HCT116 (cell line): Measurements from ENCODE around the gene SPSB4. TPM values are rescaled to one million over a fixed set of nuclear protein-coding genes. Genes with fewer than 3 reads are reported as not detected.

ENCODE experiments used
- ATAC-seq: fragments of 200-7000 bp; cut with Tn5 transposase; 2 replicates; pipeline ENCODE4 v1.9.1; 2020; ENCODE audit warnings: mild to moderate bottlenecking, moderate library complexity
- BruUV-seq: library from RNA; stranded (reverse); fragments of 400-500 nt; replicated peaks from 2 replicates; lab custom pipeline; 2021; lab: Mats Ljungman, UMichigan
- CTCF ChIA-PET: fragments of 300-600 bp; sonication (Branson Sonifier 250); formaldehyde crosslinking; loops from one replicate; lab custom pipeline; 2021; ENCODE audit warnings: antibody characterized with exemption; lab: Charles Lee
- POLR2A ChIA-PET: fragments of 300-600, 350-600 bp; sonication (Branson Sonifier 250); formaldehyde crosslinking; loops from one replicate; lab custom pipeline; 2021; ENCODE audit warnings: antibody characterized with exemption; lab: Charles Lee
- RAD21 ChIA-PET, 2 experiments: fragments of 300-600 bp; sonication (Branson Sonifier 250); formaldehyde crosslinking; loops; one replicate each; lab custom pipeline; 2023; ENCODE audit warnings: low total read pairs in 2 of 2; ENCODE audit not compliant: uncharacterized antibody in 2 of 2, unreplicated experiment in 2 of 2, low non-redundant PET in 1 of 2; lab: Charles Lee
- DNase-seq: peaks from one replicate; pipeline ENCODE4 v3.0.0-alpha.2; 2010; ENCODE audit warnings: low read depth, low spot score
- H2AFZ ChIP-seq: fragments of 200-600 bp; shearing (Covaris generic), sonication (generic); 2 replicates; pipeline ENCODE4 v1.6.1; 2017; ENCODE audit warnings: low read depth, mixed run types, mixed read lengths, antibody characterized with exemption, low read length; ENCODE audit not compliant: poor library complexity, severe bottlenecking
- H3K27ac ChIP-seq: 2 replicates; pipeline ENCODE4 v1.5.1; 2012; ENCODE audit warnings: low read depth, low read length
- H3K27me3 ChIP-seq: fragments of 200-600 bp; sonication (generic); 2 replicates; pipeline ENCODE4 v1.6.1; 2016; ENCODE audit warnings: mixed run types, low read length, mixed read lengths; ENCODE audit not compliant: insufficient read depth
- H3K36me3 ChIP-seq, 2 experiments: fragments of 200-500 bp in 1 of 2; fragments of 200-600 bp in 1 of 2; sonication (Bioruptor generic) in 1 of 2; sonication (generic) in 1 of 2; 2 replicates each; pipeline versions ENCODE4 v1.5.1 to v1.6.1; 2014 to 2016; ENCODE audit warnings: low read length in 2 of 2, inconsistent platforms in 1 of 2, mixed read lengths in 1 of 2, mixed run types in 1 of 2; ENCODE audit not compliant: insufficient read depth in 2 of 2, control insufficient read depth in 1 of 2
- H3K4me1 ChIP-seq, 2 experiments: fragments of 200-600 bp in 1 of 2; sonication (generic) in 1 of 2; 2 replicates each; pipeline versions ENCODE4 v1.5.1 to v1.6.1; 2012 to 2017; ENCODE audit warnings: low read length in 2 of 2, inconsistent platforms in 1 of 2, mild to moderate bottlenecking in 1 of 2, mixed read lengths in 1 of 2, mixed run types in 1 of 2, moderate library complexity in 1 of 2; ENCODE audit not compliant: insufficient read depth in 2 of 2, control insufficient read depth in 1 of 2
- H3K4me2 ChIP-seq: fragments of 200-600 bp; sonication (generic); 2 replicates; pipeline ENCODE4 v1.6.1; 2017; ENCODE audit warnings: mixed run types, low read length, mixed read lengths
- H3K4me3 ChIP-seq, 2 experiments: fragments of 200-600 bp in 1 of 2; sonication (generic) in 1 of 2; replicated peaks in 1 of 2; 2 replicates each; pipeline ENCODE4 v1.5.1; 2011 to 2016; ENCODE audit warnings: low read length in 2 of 2, control low read depth in 1 of 2, low read depth in 1 of 2, mild to moderate bottlenecking in 1 of 2, mixed read lengths in 1 of 2, mixed run types in 1 of 2
- H3K79me2 ChIP-seq: fragments of 200-600 bp; sonication (generic); 2 replicates; pipeline ENCODE4 v1.6.1; 2017; ENCODE audit warnings: mild to moderate bottlenecking, mixed run types, low read length, moderate library complexity, mixed read lengths; ENCODE audit not compliant: insufficient read depth
- H3K9ac ChIP-seq: fragments of 200-600 bp; sonication (generic); 2 replicates; pipeline ENCODE4 v1.6.1; 2016; ENCODE audit warnings: low read length, mixed read lengths
- H3K9me2 ChIP-seq: fragments of 200-600 bp; sonication (generic), shearing (Covaris generic); 2 replicates; pipeline ENCODE4 v1.6.1; 2017; ENCODE audit warnings: mixed run types, mild to moderate bottlenecking, moderate library complexity; ENCODE audit not compliant: insufficient read depth
- H3K9me3 ChIP-seq, 2 experiments: fragments of 200-500 bp in 1 of 2; fragments of 200-600 bp in 1 of 2; sonication (Bioruptor generic) in 1 of 2; sonication (generic) in 1 of 2; 2 replicates each; pipeline ENCODE4 v1.6.1; 2014 to 2017; ENCODE audit warnings: low read length in 2 of 2, mixed read lengths in 2 of 2, inconsistent platforms in 1 of 2, low read depth in 1 of 2, mild to moderate bottlenecking in 1 of 2, mixed run types in 1 of 2, moderate library complexity in 1 of 2; ENCODE audit not compliant: control insufficient read depth in 1 of 2, insufficient read depth in 1 of 2
- H4K20me1 ChIP-seq: fragments of 200-600 bp; sonication (generic), shearing (Covaris generic); 2 replicates; pipeline ENCODE4 v1.6.1; 2017; ENCODE audit warnings: mixed run types, mild to moderate bottlenecking, moderate library complexity; ENCODE audit not compliant: insufficient read depth
- CTCF ChIP-seq, 3 experiments: fragments of 200-600 bp in 1 of 3; sonication (generic) in 1 of 3; IDR thresholded peaks in 2 of 3; conservative IDR thresholded peaks in 1 of 3; 2 replicates each; pipeline ENCODE4 v1.5.1; 2012 to 2017; ENCODE audit warnings: low read depth in 2 of 3, low read length in 2 of 3, antibody characterized with exemption in 1 of 3, borderline replicate concordance in 1 of 3, control low read depth in 1 of 3, mild to moderate bottlenecking in 1 of 3, mixed read lengths in 1 of 3, mixed run types in 1 of 3, moderate library complexity in 1 of 3; ENCODE audit not compliant: insufficient read depth in 1 of 3
- ELF1 ChIP-seq: IDR thresholded peaks from 2 replicates; pipeline ENCODE4 v1.6.1; 2012; ENCODE audit warnings: low read depth, borderline replicate concordance
- POLR2A ChIP-seq: IDR thresholded peaks from 2 replicates; pipeline ENCODE4 v1.7.0; 2011; ENCODE audit warnings: borderline replicate concordance; ENCODE audit not compliant: insufficient read depth, insufficient read length; ENCODE audit errors: extremely low read depth
- POLR2AphosphoS5 ChIP-seq: IDR thresholded peaks from 2 replicates; pipeline ENCODE4 v1.6.1; 2011; ENCODE audit warnings: mild to moderate bottlenecking, low read depth, low read length, moderate library complexity
- RAD21 ChIP-seq: IDR thresholded peaks from 2 replicates; pipeline ENCODE4 v1.6.1; 2012; ENCODE audit warnings: low read depth, mild to moderate bottlenecking
- REST ChIP-seq: IDR thresholded peaks from 2 replicates; pipeline ENCODE4 v1.6.1; 2012; ENCODE audit warnings: low read depth
- SRF ChIP-seq: IDR thresholded peaks from 2 replicates; pipeline ENCODE4 v1.6.1; 2012; ENCODE audit warnings: low read depth
- intact Hi-C: fragments of 100-400 bp; cut with micrococcal nuclease; formaldehyde crosslinking; loops from 2 replicates; pipeline ENCODE4 v1.10.0; 2022
- total RNA-seq: library from RNA; stranded (reverse); gene quantifications from one replicate; pipeline ENCODE4 v1.2.1, GENCODE V29; 2021; ENCODE audit not compliant: unreplicated experiment
- TF ChIP-seq, protein P1 (sequence below): IDR thresholded peaks from 2 replicates; pipeline ENCODE4 v1.6.1; 2012

SPSB4 gene
- total RNA-seq, 1 experiment from 2014 or later: 0.57 TPM

DNA sequence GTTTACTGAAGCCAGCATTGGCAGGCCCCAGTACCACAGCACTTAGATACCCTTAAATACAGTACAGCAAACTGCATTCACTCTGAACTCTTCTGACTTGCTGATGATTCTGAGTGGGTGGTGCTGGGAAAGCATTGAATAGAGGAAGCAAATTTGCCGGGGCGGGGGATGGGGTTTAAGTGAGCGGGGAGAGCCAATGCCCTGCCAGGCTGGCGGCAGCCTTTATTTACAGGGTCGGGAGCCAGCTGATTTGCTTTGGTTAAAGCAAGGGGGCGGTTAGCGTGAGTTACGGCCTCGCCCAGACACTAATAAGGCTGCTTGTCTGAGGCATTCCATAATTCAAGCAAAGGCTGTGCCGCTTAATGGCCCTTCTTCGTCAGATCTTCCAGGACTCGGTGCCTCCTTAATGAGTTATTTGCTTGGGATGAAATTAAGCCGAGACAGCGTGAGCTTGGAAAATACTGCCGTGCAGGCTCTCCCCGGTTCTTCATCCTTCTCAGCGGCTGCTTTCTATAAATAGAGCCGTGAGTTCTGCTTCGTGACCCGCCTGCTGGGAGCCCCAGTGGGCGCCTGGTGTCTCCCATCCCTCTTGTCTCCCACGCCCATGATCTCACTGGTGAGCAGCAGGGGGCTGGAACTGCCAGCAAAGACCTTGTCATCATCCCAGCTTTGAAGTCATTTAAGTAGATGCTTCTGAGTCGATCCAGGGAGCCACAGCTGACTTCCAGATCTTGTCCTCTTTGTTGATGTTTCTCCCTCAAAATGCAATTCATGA is 25.8 kb downstream of the SPSB4 start:
- no peaks in the 10 kb centered on the region for H3K27me3 ChIP-seq
- H3K4me2 ChIP-seq: no peak overlapping the region
- no peaks in the 10 kb centered on the region for H3K79me2 ChIP-seq
- no TSS peak for BruUV-seq
- no peaks in the 10 kb centered on the region for H3K9me2 ChIP-seq
- ChIA-PET CTCF (no interaction called here), RAD21 (no interaction called here), POLR2A (no interaction called here)
- ATAC-seq (no peak), DNase-seq (no peak)
- TF ChIP-seq REST (no peak), ELF1 (no peak), POLR2A (no peak), RAD21 (no peak)
- H4K20me1 ChIP-seq: no peaks in the 10 kb centered on the region
- H3K27ac ChIP-seq: no peak overlapping the region
- no peak overlapping the region for H3K4me3 ChIP-seq
- H3K4me1 ChIP-seq: no peaks in the 10 kb centered on the region
- no peak overlapping the region for H2AFZ ChIP-seq
- no peaks in the 10 kb centered on the region for H3K9me3 ChIP-seq
- H3K9ac ChIP-seq: no peak overlapping the region
- intact Hi-C loops: no loop called here
- H3K36me3 ChIP-seq: no peaks in the 10 kb centered on the region

DNA sequence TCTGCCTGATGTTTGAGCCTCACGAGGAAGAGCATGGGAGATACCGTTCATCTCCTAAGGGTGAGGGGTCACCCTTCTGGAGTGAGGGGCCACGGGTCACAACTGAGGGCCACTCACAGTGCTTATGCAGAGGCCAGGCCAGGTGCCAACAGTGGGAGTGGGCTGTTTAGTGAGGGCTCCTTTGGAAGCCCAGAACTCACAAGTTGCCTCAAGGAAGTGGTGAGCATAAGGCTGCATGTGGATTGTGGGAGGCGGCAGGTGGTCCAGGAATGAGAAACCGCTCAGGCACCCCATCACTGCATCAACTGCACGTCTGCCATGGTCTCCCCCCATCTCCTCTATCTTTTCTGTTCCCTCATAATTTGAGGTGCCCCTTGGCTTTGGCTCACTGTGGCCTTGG is 26.5 kb downstream of the SPSB4 start:
- no peak overlapping the region for H3K9ac ChIP-seq
- no peak overlapping the region for H2AFZ ChIP-seq
- POLR2A ChIA-PET: no interaction called here
- H3K79me2 ChIP-seq: no peaks in the 10 kb centered on the region
- RAD21 ChIA-PET: no interaction called here
- CTCF ChIA-PET: no interaction called here
- DNase-seq (no peak), ATAC-seq (no peak)
- H3K36me3 ChIP-seq: no peaks in the 10 kb centered on the region
- no peaks in the 10 kb centered on the region for H3K9me2 ChIP-seq
- intact Hi-C loops: no loop called here
- H3K4me3 ChIP-seq: no peak overlapping the region
- BruUV-seq: no TSS peak
- H3K27me3 ChIP-seq: no peaks in the 10 kb centered on the region
- no peaks in the 10 kb centered on the region for H4K20me1 ChIP-seq
- H3K4me2 ChIP-seq: no peak overlapping the region
- no peaks in the 10 kb centered on the region for H3K4me1 ChIP-seq
- no peaks in the 10 kb centered on the region for H3K9me3 ChIP-seq
- H3K27ac ChIP-seq: no peak overlapping the region
- TF ChIP-seq REST (no peak), CTCF (IDR thresholded peaks at IDR 0.05 in 2 of 3, conservative IDR thresholded peaks at IDR 0.05 in 1 of 3; ENCODE audit: borderline replicate concordance in 1 of 3, insufficient read depth in 1 of 3, low read depth in 2 of 3, low read length in 2 of 3) (no peak), POLR2AphosphoS5 (no peak), SRF (no peak)
- TF ChIP-seq, protein P1, sequence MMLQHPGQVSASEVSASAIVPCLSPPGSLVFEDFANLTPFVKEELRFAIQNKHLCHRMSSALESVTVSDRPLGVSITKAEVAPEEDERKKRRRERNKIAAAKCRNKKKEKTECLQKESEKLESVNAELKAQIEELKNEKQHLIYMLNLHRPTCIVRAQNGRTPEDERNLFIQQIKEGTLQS: no peak
